Activated naive CD4-positive, alpha-beta T cell (primary cell): Measurements from ENCODE around the gene SLC22A3.
"Not testable (repeated sequence)": the region's sequence is repeated elsewhere in the genome, so short reads cannot be mapped to it uniquely, and the experiment has no call there.

ENCODE experiments used
- DNase-seq, 4 experiments: peaks; one replicate each; lab custom pipeline; 2025; lab: John Stamatoyannopoulos, UW

The SLC22A3 gene

DNA sequence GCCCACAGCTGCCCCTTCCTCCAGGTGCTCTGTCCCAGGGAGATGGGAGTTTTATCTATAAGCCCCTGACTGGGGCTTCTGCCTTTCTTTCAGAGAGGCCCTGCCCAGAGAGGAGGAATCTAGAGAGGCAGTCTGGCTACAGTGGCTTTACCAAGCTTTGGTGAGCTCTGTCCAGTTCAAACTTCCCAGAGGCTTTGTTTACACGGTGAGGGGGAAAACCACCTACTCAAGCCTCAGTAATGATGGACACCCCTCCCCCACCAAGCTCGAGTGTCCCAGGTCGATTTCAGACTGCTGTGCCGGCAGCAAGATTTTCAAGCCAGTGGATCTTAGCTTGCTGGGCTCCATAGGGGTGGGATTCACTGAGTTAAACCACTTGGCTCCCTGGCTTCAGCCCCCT lies 25.4 kb downstream of the SLC22A3 start:
- DNase-seq = not testable (repeated sequence)

DNA sequence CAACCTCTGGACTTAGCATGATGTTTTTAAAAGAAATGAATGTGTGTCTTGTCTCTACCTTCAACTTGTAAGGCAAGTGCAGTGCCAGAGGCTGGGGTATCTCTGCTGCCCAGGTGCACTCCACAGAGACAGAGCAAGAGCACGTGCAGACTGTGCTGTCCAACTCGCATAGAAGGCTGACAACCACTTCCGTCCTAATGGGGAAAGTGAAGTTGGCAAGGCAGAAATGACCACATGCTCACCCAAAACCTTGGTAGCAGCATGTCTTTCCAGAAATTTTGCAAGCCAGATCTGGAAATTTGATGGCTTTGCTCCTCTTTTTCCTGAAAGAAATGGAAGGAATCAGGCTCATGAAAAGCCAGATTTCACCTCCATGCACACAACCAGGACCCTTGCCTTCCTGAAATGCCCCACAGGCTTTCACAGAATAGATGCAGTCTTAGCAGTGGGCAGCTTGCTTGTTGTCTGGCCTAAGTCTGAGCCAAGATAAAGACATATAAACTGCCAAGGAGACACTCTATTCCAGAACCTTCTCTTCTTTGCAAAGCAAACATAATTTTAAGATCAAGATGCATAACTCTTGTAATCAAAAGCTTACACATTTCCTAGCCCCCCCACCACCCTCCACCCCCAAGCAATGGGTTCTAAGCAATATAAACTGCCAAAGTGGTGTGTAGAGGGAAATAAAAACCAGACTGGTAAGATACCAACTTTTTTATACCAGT lies 26.8 kb downstream of the SLC22A3 start:
- no peak for DNase-seq

DNA sequence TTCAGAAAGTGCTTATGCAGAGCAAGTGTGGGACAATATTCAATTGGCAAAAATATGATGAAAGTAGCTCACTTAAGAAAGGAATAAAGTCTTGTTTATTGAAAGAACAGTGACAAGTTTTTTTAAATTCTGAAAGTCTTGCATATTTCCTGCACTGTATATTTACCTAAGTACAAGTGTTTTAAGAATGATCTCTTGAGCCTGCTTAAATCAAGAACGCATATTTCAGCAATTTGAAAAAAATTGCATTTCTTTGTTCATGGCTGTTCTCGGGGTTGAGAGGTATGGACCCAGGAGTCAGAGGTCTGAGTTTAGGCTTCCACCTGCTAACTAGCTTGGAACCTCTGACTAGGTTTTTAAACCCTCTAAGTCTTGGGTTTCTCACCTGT lies 27.4 kb downstream of the SLC22A3 start:
- no peak for DNase-seq

DNA sequence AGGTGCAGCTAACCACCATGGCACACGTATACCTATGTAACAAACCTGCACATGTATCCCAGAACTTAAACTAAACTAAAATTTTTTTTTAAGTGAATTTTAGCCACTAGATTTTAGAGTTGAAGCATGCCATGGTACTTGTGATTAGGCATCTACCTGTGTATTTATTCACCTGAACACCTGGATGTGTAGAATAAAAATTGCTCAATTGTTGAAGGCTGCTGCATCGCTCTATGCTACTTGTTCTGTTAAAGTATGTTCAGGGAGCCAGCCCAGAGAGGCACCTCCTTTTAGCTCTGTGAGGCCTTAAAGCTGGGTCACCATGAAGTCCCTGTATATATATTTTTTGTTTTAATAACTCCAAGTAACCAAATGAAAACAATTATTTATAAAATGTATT lies 28.3 kb downstream of the SLC22A3 start:
- no peak for DNase-seq

DNA sequence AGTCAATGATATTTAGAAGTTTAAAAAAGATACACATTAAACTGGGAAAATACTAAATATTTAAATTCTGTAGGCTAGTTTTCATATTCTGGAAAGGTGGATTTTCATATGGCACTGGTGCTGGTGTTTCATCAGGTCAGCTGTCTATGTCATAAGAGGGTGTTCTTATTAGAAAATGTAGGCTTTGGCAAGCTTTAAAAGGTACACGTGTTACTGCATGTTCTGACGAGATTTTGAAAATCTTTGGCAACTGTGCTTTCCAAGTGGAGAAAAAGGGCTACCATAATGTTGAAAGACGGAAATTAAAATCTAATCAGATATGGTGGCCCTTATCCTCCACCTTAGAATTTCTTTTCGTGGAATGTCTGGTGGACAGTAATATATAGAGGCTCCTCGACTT lies 30.0 kb downstream of the SLC22A3 start:
- no peak for DNase-seq

DNA sequence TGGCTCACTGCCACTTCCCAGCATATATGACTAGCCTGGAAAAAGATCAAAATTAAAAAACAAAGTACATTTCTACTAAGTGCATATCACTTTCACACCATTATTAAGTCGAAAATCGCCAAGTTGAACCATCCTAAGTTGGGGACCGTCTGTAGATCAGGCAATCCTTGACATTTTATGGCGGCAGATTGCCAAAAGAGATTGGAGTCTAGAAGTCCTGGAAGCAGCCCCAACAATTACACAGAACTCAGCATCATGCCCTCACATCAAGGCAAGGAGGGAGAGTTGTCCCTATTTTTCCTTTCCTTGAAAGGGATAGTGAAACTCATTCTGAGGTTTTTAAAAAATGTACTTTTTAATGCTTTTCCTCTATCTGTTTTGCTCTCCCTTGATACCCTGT lies 30.7 kb downstream of the SLC22A3 start:
- DNase-seq = no peak

DNA sequence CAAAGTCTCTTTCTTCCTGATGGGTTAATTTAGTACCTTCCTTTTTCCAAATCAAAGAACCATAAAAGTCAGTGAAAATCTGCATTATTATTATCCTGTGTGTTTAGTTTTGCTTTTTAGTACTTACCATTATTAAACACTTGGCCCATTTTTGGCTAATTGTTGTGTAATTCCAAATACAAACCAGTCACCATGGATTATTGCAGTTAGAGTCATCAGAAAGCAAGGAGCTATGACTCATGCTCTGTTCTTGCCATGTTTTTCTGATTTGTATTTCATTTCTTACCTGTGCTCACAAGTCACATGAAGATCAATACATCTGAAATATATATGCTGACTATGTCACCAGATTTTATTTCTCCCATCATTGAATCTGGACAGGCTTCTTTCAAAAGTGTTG lies 31.3 kb downstream of the SLC22A3 start:
- DNase-seq = no peak

DNA sequence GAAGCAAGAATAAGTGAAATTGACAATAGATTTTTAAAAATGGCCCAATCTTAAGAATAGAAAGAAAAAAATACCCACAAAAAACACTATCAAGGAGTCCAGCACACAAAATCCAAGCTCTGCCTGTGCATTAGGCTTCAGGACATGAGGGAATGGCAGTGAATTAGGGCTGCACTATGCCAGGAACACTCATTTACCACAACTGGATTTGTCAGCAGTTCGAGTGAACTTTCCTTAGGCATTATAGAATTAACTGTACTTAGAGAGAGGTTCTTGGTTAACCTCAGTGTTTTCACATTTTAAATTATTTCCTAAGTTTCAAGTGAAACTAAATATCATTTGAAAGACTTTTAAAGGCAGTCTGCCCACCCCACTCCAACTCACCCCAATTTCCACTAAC lies 34.8 kb downstream of the SLC22A3 start:
- no peak for DNase-seq

DNA sequence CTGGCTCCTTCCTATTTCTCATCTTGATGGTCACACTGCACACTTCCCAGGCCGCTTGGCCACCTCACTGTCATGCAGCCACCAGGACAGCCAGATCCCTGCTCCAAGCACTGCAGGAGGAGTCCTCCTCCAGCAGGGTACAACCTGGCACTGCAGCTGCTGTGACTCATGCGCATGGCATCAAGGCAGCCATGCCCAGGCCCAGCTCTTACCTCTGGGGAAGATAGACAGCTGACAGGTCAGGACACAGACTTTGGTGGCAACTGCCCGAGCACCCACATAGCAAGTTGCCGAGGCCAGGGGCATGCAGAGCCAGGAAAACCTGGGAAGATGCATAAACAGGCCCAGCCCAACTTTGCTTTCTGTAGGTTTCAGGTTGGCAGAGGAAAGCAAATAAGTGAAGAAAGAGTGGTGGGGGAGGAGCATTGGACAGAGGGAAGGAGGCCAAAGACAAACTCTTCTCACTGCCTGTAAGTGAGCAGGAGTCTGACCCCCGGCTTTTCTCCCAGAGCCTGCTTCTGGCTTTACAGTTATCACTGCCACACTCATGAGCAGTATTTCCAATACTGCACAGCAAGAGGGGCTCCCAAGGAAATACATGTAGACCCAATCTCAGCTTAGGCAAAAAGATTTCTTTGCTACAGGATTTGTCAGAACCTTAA lies 38.8 kb downstream of the SLC22A3 start:
- no peak for DNase-seq

DNA sequence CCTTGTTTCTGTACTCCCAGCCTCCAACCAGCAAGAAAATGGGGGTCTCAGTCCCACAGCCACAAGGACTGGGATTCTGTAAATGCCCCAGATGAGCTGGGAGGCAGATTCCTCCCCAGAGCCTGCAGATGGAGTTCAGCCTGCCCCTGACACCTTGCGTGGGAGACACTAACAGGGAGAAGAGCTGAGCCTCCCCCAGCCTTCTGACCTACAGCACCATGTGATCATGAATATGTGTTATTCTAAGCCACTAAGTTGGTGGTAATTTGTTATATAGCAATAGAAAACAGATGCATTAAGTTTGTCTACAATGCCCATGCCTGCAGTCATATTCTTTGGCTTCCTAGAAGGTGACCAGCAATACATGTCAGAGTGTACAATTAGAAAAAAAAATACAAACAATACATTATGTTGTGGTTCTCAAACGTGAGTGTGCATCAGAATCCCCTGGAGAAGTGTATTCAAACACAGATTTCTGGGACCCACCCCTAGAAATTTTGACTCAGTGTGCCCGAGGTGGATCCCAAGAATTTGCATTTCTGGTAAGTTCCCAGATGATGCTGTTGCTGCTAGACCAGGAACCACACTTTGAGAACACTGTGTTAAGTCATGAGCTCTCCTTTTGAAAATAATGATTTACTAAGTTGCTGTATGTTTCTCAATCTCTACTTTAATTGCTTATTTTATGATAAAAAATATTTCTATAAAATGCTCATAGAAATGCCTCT lies 39.9 kb downstream of the SLC22A3 start:
- no peak for DNase-seq

DNA sequence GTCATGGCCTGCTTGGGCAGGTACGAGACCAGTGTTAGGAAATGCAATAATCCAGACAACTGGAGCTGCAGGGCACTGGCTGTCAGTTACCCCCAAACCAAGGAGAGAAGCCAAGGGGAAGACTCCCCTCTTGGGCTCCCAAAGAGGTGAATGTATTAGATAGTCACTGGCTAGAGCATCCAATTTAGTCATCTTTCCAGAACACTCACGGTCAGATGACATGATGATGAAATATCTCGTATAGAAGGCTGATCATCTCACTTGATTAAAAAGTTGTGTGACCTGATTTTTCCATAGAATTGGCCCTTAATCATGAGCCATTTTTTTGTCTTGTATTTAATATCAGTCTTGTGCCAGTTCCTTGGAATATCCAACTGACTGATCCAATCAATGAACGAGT lies 40.7 kb downstream of the SLC22A3 start:
- DNase-seq = no peak

DNA sequence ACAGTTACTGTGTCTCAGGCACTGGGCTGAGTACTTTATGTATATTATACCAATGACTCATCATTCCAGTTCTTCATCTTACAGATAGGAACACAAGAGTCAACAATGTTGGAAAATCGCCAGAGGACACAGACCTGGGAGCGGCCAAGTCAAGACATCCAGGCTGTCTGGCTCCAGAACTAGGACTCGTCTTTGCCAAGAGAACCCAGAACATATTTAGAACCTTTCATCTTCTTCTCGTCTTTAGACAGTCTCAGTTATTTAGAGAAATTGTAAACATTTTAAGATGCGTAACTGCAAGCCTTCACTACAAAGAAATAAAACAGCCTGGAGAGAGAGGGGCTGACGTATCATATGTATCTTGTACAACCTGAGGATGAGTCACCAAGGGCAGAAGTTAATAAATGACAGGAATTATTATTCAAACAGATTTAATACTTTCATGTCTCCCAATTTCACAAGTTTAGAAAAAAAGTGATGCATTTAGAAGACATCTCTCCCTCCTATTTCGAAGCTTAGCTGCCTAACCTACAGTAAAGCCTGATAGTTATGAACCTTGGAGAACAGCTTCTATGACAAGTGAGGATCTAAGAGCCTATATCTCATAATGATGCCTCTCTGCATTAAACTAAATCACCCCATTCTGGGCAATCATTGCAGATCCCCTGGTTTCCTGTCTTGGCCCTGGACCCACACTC lies 43.4 kb downstream of the SLC22A3 start:
- no peak for DNase-seq

DNA sequence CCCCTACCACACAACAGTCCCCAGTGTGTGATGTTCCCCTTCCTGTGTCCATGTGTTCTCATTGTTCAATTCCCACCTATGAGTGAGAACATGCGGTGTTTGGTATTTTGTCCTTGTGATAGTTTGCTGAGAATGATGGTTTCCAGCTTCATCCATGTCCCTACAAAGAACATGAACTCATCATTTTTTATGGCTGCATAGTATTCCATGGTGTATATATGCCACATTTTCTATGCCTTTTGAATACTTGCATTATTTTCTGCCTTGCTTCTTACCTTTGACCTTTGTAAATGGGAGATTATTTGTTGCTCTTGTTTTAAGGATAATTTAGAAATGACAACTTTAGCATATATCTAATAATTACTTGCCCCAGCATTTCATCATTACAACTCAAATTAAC lies 45.3 kb downstream of the SLC22A3 start:
- DNase-seq = not testable (repeated sequence)

DNA sequence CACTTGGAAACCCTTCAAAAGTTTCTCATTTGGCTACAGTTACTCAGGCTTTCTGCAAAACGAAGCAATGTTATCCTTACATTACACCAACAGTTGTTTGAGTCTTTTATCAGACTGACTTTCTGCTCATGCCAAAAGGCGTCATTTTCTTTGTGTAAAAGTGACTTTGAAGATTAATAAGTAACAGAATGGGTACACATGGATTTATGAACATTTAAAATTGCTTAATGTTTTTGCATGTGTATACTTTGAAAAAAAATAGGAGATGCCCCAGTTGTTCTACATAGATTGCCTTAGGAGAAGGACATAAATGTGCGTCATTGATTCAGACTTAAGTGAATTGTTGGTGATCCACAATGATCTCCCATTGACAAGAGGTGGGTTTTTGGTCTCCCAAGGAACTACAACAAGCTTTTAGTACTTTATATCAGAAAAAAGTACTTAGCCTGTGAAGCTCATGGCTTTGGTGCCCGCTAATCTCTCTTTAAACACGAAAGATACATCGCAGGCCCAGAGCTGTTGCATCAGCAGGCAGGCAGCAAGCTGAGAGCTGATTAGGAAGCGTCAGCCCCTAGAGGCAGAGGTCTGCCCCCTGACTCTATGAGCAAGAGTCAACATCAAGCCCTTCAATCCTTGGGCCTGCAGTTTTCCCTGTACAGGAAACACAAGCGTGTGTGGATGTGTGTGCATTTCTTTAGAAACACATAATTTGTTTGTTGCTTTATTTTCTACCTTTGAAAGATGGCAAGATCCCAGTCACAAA lies 45.9 kb downstream of the SLC22A3 start:
- DNase-seq = no peak

DNA sequence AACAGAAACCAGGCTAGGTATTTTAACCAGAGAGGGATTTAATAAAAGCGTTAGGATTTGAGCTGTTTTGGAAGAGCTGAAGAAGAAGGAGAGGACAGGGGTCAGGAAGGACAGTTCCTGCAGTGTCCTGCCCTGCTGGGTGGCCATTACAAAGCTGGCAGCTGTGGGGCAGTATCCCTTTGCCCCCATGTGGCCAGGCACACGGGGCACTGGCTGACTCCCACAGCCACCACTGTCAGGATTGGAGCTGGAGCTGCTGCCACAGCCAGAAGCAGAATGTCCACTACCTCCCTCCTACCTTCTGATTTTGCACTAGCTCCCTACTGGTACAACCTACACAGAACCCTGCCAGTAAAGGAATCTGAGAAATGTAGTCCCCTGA lies 46.5 kb downstream of the SLC22A3 start:
- no peak for DNase-seq

DNA sequence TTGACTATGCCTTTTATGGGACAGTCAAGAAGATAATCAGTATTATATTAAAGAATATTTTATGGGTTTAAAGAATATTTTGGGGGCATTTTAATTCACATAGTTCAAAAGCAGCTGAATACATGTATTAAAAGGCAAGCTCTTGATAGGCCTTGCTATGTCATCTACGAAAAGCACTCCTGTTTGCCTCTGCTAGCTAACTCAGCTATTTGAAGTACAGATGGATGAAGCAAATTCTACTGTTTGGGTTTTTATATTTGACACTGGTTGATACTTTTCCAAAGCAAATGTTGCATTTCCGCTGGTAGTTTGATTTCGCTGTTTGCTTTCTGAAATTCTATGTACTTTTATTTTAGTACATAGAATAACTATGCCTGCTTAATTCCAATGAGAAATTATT lies 47.0 kb downstream of the SLC22A3 start:
- no peak for DNase-seq

DNA sequence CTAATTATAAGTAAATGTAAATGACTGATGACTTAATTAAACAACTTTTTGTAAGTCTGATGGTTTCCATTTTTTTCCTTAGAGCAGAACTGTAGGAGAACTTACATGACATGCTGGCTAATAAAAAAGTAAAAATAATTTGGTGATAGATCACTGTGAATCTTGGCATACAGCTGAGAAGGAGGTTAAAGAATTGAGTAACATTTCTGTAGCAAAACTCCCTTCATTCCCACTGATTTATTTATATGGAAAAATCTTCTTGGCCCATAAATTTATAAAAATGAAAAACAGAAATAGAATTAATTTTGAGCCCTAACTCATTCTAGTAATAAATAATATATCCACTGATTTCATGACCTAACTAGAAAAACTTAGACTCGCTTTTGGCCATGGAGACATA lies 48.1 kb downstream of the SLC22A3 start:
- DNase-seq = no peak

DNA sequence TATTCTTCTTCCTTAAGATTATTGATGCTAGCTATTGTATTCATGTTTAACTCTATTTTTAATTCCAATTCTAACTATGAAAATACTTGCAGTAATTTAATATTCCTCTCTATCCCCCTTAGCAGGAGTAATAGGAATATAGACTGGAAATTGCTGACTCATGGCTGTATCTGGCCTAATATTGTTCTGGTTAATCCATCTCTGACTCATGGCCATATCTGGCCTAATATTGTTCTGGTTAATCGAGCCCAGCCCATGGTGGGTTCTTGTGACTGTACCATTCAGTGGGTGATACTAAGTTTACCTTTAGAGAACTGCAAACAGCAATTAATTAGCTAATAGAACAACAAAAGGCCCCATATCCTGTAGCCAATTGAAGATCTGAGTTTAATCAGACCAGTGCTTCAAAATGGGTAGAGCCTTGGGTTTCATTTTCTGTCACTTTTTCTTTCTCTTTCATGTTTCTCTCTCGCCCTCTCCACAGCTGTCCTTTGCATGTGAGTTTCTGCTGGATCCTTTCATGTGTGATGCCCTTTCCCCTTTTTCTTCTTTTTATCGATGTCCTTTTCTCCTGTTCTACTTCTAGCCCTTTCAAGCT lies 50.6 kb downstream of the SLC22A3 start:
- no peak for DNase-seq

DNA sequence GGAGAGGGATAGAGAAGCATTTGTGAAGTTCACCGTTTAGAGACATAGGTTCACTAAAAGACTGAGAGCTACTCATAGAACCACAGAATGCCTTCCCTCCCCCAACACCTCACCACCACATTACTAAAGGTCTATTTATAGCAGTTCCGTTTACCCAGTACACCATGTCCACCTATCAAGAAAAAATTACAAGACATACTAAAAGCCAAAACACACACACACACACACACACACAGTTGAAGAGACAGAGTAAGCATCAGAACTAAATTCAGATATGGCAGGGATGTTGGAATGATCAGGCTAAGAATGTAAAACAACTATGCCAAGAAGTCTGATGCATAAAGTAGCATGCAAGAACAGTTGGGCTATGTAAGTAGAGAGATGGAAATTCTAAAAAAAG lies 52.3 kb downstream of the SLC22A3 start:
- DNase-seq = no peak

DNA sequence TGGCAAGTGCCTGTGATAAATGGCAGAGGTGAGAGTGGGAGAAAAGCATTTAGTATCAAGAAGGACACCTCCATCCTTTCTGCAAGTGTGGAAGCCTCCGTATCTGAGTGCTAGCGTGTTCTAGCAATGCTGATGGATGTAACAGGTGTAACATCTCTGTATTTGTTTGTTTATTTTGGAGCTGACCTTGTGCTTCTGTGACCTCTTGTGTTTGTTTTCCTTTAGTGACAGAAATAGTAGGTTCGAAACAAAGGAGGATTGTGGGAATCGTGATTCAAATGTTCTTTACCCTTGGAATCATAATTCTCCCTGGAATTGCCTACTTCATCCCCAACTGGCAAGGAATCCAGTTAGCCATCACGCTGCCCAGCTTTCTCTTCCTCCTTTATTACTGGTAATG lies 60.4 kb downstream of the SLC22A3 start:
- no peak for DNase-seq

DNA sequence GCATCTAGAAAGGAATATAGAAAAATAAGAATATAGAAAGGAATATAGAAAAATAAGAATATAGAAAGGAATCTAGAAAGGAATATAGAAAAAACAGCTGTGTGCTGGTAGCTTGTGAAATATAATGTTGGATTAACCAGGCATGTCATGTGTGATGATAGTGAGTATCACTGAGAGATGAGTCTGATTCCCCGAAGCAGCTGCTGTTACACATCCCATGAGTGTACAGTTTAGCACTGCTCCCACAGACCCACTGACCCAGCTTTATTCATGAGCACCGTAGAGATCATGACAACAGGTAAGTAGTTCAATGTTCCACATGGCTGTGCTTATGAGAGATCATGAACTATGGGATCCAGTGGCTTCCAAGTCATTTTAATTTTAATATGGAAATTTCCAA lies 64.8 kb downstream of the SLC22A3 start:
- DNase-seq = no peak

DNA sequence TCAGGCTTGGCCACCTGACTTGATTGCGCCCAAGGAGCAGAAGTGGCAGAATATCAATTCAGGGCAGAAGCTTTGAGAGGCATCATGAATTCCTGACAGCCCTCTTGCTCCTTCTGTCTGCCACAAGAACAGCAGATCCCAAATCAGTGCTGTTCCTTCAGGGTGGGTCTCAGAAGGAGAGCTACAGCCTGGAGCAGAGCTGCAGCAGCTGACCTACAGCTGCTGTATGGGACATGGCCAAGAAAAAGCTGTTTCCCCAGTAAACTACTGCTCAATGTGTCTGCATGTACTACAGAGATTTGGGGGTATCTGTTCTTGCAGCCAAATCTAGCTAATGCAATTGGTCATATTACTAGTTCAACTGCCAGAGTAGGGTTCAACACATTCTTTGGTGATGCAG lies 69.0 kb downstream of the SLC22A3 start:
- no peak for DNase-seq
